ENCODE results near the gene TUBG2.

Gene TUBG2

DNA sequence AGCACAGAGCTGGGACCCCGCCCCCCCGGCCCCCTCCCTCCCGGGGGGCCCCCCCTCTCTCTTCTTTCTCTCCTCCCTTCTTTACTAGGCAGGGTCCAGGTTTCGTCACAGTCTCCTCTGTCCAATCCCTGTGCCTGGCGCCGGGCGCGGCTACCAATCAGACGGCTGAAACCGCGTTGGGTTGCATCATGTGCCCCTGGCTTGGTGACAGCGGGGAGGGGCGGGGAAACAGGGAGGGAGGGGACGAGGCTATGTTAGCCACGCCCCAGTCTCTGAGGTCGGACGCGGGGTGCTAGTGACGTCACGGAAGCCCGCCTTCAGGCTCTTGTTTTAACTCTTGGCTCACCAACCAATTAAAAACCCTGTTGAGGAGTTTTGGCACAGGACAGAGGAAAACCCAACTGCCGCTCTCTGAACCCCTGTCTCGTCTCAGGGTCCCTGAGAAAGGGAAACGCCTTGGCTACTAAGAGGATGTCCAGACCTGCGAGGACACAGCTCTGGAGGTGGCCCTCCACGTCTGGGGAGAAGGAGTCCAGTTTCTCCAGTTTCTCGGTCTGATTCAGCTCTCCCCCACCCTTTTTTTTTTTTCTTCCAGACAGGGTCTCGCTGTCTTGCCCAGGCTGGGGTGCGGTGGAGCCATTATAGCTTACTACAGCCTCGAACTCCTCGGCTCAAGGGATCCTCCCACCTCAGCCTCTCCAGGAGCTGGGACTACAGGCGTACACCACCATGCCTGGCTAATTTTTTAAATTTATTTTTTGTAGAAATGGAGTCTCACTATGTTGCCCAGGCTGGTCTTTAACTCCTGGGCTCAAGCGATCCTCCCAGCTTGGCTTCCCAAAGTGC is 18.2 kb downstream of the TUBG2 start:
- DNase-seq (ENCODE audit: low read depth) = peak; percentile 99

DNA sequence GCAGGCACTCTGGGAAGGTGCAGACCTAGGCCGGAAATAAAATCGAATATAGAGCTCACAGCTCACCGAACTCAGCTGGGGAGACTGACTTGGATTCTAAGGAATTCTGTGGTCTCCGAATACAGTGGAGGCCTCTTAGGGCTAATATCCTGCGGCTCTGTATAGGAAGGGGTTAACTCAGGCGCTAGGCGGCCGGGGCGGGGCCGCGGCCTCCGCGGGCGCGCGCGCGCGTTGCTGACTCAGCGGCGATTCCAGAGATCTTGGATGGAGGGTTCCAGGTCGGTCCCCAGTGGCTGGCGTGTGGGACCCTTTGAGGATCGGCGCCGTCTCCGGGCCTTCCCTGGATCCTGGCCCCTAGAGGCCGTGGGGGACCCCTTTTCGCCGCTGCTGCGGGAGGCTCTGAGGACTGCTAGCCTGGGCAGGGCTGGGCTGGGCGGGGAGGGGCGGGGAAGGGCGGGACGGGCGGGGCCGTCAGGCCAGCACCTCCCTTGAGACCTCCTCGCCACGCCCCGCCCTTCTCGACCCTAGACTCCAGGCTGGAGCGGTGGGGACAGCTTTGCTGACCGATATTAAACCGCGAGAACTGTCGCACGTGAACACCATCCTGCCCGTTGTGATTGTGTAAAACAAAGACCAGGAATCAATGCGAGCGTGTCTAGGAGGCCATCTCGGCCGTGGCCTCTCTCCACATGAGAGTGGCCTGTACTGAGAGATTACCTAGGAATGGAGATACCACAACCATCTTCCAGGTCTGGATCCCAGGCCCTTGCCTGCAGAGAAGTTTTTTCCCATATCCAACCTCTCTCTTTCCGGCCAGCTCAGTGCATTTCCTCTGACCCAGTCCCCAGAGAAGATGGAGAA is 19.1 kb downstream of the TUBG2 start:
- DNase-seq (ENCODE audit: low read depth) = peak; percentile 78

DNA sequence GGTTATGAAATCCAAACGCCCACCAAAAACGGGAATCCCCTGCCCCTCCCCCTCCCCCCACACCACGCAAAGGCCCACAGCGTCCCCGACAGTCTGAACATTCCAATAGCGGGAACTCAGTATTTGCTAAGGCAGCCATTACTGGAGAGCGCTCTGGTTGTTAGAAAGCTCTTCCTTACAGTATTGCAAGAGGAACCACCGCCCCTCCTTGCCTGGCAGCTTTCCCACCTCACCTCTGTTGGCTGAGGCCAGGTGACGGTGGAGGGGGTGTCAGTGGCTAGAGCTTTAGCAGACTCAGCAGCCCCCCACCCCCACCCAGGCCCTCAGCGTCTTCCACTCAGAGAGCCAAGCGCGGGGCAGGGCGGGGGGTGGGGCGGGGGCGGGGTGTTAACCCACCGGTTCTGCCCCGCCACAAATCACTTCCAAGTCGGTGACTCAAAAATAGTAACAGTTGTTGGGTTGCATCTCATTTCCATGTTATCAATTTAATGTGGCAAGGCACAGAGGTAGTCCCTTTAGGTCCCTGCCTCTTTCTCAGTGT is 19.9 kb downstream of the TUBG2 start:
- DNase-seq (ENCODE audit: low read depth) = no peak

DNA sequence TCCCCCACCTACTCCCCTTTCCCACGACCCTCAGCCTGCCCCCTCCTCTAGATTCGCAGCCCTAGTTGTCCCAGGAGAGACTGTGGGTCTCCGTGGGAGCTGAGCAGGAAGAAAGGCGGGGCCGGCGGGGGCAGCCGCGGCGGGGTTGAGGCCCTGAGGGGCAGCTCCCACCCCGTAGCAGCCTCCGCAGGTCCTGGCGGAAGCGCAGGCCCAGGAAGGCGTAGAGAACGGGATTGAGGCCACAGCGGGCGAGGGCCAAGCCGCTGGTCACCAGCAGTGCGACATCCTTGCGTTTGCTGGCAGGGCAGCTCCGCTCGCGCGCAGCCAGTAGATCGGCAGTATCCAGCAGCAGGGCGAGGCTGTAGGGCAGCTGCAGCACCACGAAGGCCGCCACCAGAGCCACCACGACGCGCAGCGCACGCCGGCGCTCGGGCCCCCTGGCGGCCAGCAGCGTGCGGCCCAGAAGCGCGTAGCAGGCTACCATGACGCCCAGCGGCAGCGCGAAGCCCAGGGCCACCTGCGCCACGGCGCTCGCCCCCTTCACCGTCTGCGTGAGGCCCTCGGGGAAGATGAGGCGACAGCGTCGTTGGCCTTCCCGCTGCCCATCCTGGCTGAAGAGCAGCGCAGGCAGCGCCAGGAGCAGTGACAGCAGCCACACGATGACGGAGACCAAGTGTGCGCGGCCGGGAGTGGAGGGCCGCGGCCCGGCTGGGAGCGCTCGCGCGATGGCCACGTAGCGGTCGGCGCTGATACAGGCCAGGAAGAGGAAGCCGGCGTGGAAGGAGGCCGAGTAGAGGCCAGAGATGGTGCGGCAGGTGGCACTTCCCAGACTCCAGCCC is 20.6 kb downstream of the TUBG2 start:
- DNase-seq (ENCODE audit: low read depth) = peak; percentile 79

DNA sequence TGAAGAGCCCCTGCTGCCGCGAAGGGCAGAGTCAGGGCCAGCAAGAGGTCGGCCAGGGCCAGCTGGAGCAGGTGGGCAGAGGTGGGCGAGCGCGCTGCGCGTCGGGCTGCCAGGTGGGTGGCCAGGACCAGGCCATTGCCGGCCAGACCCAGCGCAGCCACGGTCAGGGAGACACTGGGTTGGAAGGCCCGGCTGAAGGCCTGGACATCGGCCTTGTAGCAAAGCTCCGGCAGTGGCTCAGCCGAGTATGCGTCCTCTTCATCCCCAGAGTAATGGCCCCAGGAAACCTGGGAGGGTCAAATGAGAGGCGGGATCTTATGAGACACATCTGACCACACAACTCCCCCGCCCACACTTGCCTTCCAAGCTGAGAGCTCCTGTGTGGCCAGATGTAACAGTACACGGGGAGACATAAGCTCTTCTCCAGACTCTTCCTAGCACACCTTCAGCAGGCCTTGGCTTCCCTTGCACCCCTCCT is 21.3 kb downstream of the TUBG2 start:
- DNase-seq (ENCODE audit: low read depth) = no peak

DNA sequence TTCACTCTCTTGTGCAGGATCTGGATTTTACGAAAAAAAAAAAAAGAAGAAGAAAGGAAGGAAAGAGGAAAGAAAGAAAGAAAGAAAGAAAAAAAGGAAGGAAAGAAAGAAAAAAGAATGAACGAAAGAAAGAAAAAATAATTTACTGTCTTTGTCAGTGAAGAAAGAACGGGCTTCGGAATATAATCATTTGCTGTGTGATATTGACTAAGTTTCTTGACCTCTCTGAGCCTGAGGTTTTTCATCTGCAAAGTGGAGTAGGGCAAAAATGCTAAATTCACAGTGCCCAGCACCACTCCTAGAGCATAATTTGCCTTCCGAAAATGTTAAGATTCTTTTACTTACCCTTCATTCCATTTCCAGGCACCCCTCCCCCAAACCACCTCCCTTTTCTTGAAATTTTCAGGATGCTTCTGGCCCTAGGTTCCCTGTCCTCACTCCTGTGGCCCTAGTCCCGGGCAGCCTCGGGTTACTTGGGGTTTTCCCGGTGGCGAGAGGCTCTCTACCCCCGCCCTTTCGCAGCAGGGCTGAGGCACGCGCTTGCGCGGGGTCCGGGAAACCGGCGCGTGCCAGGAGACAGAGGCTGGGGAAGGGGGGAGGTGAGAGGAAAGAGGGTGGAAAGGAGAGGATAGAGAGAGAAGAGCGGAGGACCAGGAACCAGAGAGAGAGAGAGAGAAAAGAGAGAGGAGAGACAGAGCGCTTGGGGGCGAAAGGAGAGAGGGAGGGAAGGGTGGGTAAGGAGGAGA is 23.1 kb downstream of the TUBG2 start, which contains the start of gene CNTNAP1:
CNTNAP1 (plus strand) TSS at position 556 of the 746 bp plus-strand sequence. CDS start 299 bp downstream, outside the sequence.
- DNase-seq (ENCODE audit: low read depth) = no peak

DNA sequence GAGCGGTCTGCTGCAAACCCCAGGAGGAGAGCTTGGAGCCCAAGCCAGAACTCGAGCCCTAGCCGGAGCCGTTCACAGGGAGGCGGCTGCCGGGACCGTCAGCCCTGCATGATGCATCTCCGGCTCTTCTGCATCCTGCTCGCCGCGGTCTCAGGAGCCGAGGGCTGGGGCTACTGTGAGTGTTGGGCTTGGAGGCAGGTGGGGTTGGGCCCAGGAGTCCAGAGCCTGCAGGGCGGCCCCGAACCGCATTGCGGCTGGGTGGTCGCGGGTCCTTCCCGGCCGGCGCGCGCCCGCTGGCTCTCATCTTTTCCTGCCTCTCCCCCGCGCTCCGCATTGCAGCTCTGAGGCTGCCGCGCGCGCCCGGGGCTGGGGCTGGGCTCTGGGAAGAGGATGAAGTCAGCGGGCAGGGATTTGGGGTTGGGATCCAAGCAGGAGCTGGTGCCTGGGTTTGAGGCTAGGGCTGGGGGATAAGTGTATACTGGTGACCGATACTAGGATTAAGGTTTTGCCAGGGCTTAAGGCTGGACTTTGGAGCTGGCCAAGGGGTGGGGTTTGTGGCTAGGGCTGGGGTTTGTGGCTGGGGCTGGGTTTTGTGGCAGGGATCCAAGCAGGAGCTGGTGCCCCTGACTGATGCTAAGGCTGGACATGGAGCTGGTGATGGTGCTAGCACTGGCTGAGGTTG is 23.8 kb downstream of the TUBG2 start:
- DNase-seq (ENCODE audit: low read depth) = no peak

DNA sequence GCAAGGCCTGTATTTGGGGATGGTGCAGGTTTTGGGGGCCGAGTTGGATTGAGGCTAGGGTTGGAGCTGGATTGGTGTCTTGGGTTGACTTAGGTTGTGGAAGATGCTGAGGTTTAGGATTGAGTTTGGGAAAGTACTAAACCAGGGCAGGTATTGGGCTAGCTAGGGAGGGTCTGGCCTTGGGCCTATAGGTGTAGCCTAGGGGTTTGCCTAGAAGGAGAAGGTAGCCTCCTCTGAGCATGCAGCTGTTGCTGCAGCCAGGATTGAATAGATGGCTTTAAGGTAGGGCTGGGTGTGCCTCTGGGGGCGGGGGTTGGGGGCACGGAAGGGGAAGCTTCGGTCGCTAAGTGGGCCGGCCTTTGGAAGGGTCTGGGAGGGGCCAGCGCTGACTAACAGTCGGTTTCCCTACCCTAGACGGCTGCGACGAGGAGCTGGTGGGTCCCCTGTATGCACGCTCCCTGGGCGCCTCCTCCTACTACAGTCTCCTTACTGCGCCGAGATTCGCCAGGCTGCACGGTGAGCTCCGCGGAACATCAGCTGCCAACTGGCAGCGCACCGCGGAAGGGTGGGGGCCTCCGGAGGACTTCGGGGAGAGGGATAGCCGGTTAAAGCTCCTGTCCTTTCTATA is 24.4 kb downstream of the TUBG2 start:
- no peak for DNase-seq (ENCODE audit: low read depth)

DNA sequence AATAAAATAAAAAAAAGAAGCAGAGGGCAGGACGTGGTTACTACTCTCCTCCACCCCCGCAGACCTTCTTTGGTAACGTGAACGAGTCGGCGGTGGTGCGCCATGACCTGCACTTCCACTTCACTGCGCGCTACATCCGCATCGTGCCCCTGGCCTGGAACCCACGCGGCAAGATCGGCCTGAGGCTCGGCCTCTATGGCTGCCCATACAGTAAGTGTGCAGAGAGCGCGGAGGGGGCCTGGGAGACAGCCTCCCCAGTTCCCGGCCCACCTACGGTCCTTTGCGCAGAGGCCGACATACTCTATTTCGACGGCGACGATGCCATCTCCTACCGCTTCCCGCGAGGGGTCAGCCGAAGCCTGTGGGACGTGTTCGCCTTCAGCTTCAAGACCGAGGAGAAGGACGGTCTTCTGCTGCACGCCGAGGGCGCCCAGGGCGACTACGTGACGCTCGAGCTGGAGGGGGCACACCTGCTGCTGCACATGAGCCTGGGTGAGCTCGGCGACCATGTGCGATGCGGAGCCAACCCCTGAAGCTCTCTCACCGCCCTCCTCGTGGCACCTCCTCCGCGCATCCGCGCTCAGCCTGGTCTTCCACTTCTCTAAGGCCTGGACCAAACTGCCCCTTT is 26.0 kb downstream of the TUBG2 start:
- no peak for DNase-seq (ENCODE audit: low read depth)

DNA sequence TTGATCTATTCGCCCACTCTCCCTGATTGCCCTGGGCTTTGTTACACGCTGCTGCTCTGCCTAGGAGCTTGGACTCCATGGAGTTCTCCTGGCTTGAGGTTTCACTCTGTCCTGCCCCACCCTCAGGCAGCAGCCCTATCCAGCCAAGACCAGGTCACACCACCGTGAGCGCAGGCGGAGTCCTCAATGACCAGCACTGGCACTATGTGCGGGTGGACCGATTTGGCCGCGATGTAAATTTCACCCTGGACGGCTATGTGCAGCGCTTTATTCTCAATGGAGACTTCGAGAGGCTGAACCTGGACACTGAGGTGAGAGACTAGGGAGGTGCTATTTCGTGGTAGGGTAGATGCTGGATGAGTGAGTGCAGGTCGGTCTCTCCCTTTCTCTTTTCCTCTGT is 26.7 kb downstream of the TUBG2 start:
- no peak for DNase-seq (ENCODE audit: low read depth)

DNA sequence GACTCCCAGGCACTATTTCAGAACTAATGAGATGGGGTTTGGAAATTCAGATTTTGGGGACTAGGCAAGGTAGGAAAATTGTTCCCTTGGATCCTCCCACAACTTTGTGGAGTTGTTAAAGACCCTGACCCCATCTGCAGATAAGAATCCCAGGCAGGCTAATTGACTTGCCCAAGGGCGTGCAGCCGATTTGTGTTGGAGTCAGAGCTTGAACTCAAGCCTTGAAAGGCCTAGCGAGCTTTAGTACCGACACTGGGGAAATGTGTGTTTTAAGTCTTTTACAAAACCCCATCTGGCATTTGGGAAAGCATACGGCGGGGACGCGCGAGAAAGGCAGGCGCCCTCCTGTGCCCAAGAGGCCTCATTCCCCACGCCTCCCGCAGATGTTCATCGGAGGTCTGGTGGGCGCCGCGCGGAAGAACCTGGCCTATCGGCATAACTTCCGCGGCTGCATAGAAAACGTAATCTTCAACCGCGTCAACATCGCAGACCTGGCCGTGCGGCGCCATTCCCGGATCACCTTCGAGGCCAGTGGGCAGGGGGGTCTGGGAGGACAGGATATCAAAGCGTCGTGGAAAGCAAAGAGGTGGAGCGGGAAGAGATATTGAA is 27.5 kb downstream of the TUBG2 start:
- no peak for DNase-seq (ENCODE audit: low read depth)

DNA sequence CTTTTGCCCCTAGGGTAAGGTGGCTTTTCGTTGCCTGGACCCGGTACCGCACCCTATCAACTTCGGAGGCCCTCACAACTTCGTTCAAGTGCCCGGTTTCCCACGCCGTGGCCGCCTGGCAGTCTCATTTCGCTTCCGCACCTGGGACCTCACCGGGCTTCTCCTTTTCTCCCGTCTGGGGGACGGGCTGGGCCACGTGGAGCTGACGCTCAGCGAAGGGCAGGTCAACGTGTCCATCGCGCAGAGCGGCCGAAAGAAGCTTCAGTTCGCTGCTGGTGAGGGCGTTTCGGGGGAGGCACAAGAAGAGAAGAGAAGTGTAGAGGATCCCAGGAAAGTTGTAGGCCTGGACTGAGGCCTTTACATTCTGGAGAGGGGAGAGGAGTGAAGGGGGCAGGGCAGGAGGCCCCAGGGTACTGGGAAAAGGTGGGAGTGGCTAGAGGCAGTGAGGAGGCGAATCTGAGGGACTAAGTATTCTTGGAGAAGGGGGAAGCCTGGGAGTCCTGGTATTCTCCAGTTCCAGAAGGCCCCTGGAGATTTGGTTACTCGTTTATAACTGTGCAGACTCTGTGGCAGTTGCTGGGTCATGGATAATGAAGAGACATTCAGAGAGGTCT is 28.7 kb downstream of the TUBG2 start:
- DNase-seq (ENCODE audit: low read depth) = no peak

DNA sequence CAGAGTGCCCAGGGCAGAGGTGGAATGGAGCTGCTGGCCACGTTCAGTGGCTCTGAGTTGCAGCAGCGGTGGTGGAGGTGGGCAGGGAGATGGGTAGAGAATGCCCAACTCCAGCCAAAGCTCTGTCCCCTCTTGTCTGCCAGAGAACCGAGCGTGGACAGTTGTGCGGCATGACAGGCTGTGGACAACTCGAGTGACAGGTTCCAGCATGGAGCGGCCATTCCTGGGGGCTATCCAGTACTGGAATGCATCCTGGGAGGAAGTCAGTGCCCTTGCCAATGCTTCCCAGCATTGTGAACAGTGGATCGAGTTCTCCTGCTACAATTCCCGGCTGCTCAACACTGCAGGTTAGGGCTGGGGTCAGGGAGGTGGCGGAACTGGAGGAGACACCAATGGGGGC is 31.5 kb downstream of the TUBG2 start:
- DNase-seq (ENCODE audit: low read depth) = no peak

DNA sequence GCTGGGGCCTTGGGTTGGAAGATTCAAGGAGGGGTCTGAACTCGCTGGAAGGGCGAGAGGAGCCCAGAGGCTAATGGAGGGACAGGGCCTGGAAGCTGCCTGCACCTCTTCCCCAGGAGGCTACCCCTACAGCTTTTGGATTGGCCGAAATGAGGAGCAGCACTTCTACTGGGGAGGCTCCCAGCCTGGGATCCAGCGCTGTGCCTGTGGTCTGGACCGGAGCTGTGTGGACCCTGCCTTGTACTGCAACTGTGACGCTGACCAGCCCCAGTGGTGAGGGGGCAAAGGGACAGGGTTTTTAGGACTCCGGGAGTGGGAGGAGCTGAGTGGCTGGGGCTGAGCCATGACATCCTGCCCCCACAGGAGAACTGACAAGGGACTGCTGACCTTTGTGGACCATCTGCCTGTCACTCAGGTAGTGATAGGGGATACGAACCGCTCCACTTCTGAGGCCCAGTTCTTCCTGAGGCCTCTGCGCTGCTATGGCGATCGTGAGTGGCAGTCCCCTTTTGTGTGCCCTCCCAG is 32.0 kb downstream of the TUBG2 start:
- no peak for DNase-seq (ENCODE audit: low read depth)

DNA sequence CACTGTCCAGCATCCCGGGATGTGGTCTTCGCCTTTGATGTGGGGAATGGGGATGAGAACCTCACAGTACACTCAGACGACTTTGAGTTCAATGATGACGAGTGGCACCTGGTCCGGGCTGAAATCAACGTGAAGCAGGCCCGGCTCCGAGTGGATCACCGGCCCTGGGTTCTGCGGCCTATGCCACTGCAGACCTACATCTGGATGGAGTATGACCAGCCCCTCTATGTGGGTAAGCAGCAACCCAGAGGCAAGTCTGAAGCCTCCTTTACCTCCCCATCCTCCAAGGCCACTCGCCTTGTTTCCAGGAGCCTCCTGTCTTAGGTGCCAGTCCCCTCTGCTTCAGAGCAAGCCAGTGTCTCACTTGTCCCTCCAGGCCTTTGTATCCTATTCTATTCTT is 33.4 kb downstream of the TUBG2 start:
- DNase-seq (ENCODE audit: low read depth) = no peak

DNA sequence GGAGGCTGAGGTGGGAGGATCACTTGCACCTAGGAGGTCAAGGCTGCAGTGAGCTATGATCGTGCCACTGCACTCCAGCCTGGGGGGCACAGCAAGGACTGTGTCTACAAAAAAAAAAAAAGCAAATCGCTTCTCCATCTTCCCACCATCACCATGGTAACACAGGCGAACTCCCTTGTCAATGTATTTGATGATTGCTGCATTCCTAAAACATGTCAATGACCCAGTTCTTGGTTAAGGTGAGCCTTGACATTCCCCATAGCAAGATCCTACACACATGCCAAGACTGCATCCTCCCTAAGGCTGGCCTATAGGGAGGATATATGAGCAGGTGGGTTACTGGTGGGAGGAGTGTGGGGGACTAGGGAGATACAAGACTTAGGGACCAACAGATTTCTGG is 35.4 kb downstream of the TUBG2 start:
- no peak for DNase-seq (ENCODE audit: low read depth)

DNA sequence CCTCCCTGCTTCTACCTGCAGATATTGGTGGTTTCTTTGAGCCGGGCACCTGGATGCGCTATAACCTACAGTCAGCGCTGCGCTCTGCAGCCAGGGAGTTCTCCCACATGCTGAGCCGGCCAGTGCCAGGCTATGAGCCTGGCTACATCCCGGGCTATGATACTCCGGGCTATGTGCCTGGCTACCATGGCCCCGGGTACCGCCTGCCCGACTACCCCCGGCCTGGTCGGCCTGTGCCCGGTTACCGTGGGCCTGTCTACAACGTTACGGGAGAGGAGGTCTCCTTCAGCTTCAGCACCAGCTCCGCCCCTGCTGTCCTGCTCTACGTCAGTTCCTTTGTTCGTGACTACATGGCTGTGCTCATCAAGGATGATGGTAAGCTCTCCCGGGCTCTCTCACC is 36.4 kb downstream of the TUBG2 start:
- DNase-seq (ENCODE audit: low read depth) = no peak

DNA sequence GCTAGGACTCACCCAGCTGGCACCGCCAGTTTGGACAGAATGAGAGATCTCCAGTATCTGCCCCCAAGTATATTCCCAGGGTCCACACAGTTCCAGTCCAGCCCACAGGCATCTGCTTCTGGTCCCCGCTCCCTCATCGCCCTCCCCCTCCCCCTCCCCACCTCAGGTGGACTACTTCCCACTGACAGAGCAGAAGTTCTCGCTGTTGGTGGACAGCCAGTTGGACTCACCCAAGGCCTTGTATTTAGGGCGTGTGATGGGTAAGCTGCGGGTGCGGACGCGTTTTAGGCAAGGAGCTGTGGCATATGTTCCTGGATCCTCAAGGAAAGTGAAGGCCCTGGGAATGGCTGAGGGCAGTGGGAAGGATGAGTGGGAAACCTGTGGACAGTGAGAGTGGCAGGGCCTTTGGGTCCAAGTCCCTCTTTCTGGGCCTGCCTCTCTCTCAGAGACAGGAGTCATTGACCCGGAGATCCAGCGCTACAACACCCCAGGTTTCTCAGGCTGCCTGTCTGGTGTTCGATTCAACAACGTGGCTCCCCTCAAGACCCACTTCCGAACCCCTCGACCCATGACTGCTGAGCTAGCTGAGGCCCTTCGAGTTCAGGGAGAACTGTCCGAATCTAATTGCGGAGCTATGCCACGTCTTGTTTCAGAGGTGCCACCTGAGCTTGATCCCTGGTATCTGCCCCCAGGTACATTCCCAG is 38.2 kb downstream of the TUBG2 start:
- DNase-seq (ENCODE audit: low read depth) = no peak

Measured in activated T-cell treated with anti-CD3 and anti-CD28 coated beads for 48 hours (primary cell).